GM19397 (cell line): ENCODE measurements around the gene ADAMTS12.

ENCODE experiments used
- ATAC-seq: cut with Tn5 transposase; IDR thresholded peaks from one replicate; pipeline ENCODE4 v1.9.1; 2021; ENCODE audit warnings: mild to moderate bottlenecking, moderate library complexity; ENCODE audit not compliant: unreplicated experiment

ADAMTS12 gene

GRCh38 chr5:33846851-33847250 is 44.9 kb downstream of the ADAMTS12 start:
- no peak for ATAC-seq

GRCh38 chr5:33843579-33843978 is 48.2 kb downstream of the ADAMTS12 start:
- no peak for ATAC-seq

- ATAC-seq, result no peak
These were observed 49.3 kb downstream of the ADAMTS12 start for GRCh38 chr5:33842456-33842855.

- no peak for ATAC-seq
These were observed 49.9 kb downstream of the ADAMTS12 start for GRCh38 chr5:33841891-33842290.

- ATAC-seq, result peak; percentile 75
These were observed 50.8 kb downstream of the ADAMTS12 start for GRCh38 chr5:33840927-33841547.

- ATAC-seq, result no peak
These were observed 54.5 kb downstream of the ADAMTS12 start for GRCh38 chr5:33837301-33837700.

- no peak for ATAC-seq
These were observed 57.5 kb downstream of the ADAMTS12 start for GRCh38 chr5:33834334-33834733.

- no peak for ATAC-seq
These were observed 58.6 kb downstream of the ADAMTS12 start for GRCh38 chr5:33833237-33833575.

- no peak for ATAC-seq
These were observed 59.2 kb downstream of the ADAMTS12 start for GRCh38 chr5:33832404-33833236.

- ATAC-seq, result no peak
These were observed 60.7 kb downstream of the ADAMTS12 start for GRCh38 chr5:33831041-33831440.

GRCh38 chr5:33829430-33829829 is 62.4 kb downstream of the ADAMTS12 start:
- no peak for ATAC-seq

- no peak for ATAC-seq
These were observed 63.0 kb downstream of the ADAMTS12 start for GRCh38 chr5:33828626-33829308.

- no peak for ATAC-seq
These were observed 63.9 kb downstream of the ADAMTS12 start for GRCh38 chr5:33827885-33828284.

GRCh38 chr5:33827018-33827707 is 64.6 kb downstream of the ADAMTS12 start:
- ATAC-seq, result no peak

GRCh38 chr5:33824516-33825195 is 67.1 kb downstream of the ADAMTS12 start:
- peak; percentile 64 for ATAC-seq

- ATAC-seq, result no peak
These were observed 74.5 kb downstream of the ADAMTS12 start for GRCh38 chr5:33817301-33817700.

- ATAC-seq, result no peak
These were observed 75.0 kb downstream of the ADAMTS12 start for GRCh38 chr5:33816791-33817190.

GRCh38 chr5:33812746-33813145 is 79.0 kb downstream of the ADAMTS12 start:
- ATAC-seq, result no peak

- ATAC-seq, result no peak
These were observed 81.2 kb downstream of the ADAMTS12 start for GRCh38 chr5:33810491-33811120.

- no peak for ATAC-seq
These were observed 81.9 kb downstream of the ADAMTS12 start for GRCh38 chr5:33809936-33810335.
